Vagina (tissue), 2 donors: Measurements from ENCODE around the gene RNF34. TPM values are rescaled to one million over a fixed set of nuclear protein-coding genes. Genes with fewer than 3 reads are reported as not detected.

Experiments
- DNase-seq, 2 donors: peaks; one replicate each; pipeline ENCODE4 v3.0.0-alpha.2; 2017; ENCODE audit errors: extremely low spot score in 2 of 2
- H3K27ac ChIP-seq: fragments of 200-600 bp; sonication (generic); one replicate; pipeline ENCODE4 v1.5.1; 2019
- H3K27me3 ChIP-seq: fragments of 200-600 bp; sonication (generic); one replicate; pipeline ENCODE4 v1.5.1; 2019
- H3K36me3 ChIP-seq, 2 donors: fragments of 200-600 bp; sonication (generic); one replicate each; pipeline ENCODE4 v1.5.1; 2017 to 2019
- H3K4me1 ChIP-seq: fragments of 200-600 bp; sonication (generic); one replicate; pipeline ENCODE4 v1.5.1; 2019
- H3K4me3 ChIP-seq, 2 donors: fragments of 200-600 bp; sonication (generic); 1 replicate in 1 of 2; 2 replicates in 1 of 2; pipeline ENCODE4 v1.5.1; 2016 to 2019
- H3K9me3 ChIP-seq: fragments of 200-600 bp; sonication (generic); one replicate; pipeline ENCODE4 v1.5.1; 2019
- POLR2A ChIP-seq, 2 donors: fragments of 450-650 bp; IDR thresholded peaks; one replicate each; pipeline ENCODE4 v1.6.1; 2017; ENCODE audit warnings: antibody characterized with exemption in 2 of 2, mild to moderate bottlenecking in 2 of 2, moderate library complexity in 2 of 2
- POLR2AphosphoS5 ChIP-seq, 2 donors: sonication (generic); formaldehyde crosslinking; IDR thresholded peaks; one replicate each; pipeline ENCODE4 v1.9.0; 2017; ENCODE audit warnings: antibody characterized with exemption in 2 of 2, mild to moderate bottlenecking in 2 of 2, low read depth in 1 of 2; ENCODE audit not compliant: insufficient read depth in 1 of 2
- intact Hi-C: fragments of 100-400 bp; cut with DNase I; formaldehyde crosslinking; loops from one replicate; pipeline ENCODE4 v1.15.1; 2023
- total RNA-seq: library from RNA; depleted of rRNA; stranded (reverse); fragments of >200 nt; gene quantifications from one replicate; pipeline ENCODE4 v1.2.3, GENCODE V29; 2016
- TF ChIP-seq, protein P1 (sequence below), 3 experiments: fragments of 450-650 bp in 2 of 3; fragments of 200-600 bp in 1 of 3; sonication (generic) in 1 of 3; IDR thresholded peaks; one replicate each; pipeline ENCODE4 v1.5.1; 2017 to 2019; ENCODE audit warnings: antibody characterized with exemption in 3 of 3, mild to moderate bottlenecking in 2 of 3, moderate library complexity in 2 of 3

Gene RNF34
- total RNA-seq, 1 donor from 2014 or later, result 30.2 TPM

DNA sequence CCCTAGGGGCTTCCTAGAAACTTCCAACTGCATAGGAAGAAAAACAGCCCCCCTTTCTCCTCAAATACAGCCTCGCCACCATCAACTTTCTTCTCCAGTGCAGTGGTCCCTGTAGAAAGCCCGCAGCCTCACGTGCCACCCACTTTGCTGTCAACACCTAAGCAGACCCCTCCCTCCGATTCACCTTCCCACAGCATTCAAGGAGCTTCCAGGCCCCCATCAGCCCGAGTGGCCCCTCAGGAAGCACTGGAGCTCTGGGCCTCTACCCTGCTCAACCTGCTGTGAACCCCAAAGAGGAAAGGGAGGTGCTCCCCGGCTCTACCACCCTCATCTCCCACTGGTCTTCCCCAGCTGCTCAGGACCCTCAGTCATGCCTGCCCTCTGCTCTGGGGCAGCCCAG, 55.0 kb downstream of the RNF34 start:
- Histone ChIP-seq H3K4me3 (no peak overlapping the region), H3K36me3 (no peaks in the 10 kb centered on the region), H3K4me1 (peaks cover 18% of the 10 kb centered on the region), H3K9me3 (no peaks in the 10 kb centered on the region), H3K27me3 (no peaks in the 10 kb centered on the region), H3K27ac (no peak overlapping the region)
- DNase-seq, result no peak
- TF ChIP-seq, protein P1, sequence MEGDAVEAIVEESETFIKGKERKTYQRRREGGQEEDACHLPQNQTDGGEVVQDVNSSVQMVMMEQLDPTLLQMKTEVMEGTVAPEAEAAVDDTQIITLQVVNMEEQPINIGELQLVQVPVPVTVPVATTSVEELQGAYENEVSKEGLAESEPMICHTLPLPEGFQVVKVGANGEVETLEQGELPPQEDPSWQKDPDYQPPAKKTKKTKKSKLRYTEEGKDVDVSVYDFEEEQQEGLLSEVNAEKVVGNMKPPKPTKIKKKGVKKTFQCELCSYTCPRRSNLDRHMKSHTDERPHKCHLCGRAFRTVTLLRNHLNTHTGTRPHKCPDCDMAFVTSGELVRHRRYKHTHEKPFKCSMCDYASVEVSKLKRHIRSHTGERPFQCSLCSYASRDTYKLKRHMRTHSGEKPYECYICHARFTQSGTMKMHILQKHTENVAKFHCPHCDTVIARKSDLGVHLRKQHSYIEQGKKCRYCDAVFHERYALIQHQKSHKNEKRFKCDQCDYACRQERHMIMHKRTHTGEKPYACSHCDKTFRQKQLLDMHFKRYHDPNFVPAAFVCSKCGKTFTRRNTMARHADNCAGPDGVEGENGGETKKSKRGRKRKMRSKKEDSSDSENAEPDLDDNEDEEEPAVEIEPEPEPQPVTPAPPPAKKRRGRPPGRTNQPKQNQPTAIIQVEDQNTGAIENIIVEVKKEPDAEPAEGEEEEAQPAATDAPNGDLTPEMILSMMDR (IDR thresholded peaks at IDR 0.05), result no peak
- TF ChIP-seq POLR2AphosphoS5 (IDR thresholded peaks at IDR 0.05; ENCODE audit: insufficient read depth in 1 of 2, low read depth in 1 of 2) (no peak), POLR2A (IDR thresholded peaks at IDR 0.05) (no peak)
- intact Hi-C loops, result no loop called here

DNA sequence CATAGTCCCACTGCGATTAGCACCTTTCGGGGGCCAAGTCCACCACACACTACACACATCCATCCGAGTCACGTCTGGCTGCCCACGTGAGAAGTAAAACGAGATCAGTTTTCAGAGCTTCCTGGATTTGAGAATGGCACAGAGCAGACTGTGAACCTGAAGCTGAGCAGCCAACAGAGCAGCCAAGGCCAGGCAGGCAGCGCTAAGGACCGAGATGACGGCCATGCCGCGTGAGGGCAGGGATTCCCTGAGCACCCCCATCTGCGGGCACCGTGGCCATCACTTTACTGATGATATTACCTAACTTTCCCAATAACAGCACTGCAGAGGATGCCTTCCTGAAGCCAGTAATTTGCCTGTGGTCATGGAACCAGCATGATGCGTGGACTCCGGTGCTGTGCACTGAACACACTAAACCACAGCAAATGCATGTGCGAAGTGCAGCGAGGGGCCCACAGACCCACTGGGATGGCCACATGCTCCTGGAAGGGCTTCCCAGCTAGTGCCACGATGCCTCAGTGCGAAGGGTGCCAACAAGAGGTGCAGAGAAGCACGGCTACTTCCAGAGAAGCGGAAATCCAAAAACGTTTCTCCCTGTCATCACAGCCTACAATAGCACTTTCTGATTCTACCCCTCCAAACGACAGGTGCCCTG, 56.0 kb downstream of the RNF34 start:
- no peaks in the 10 kb centered on the region for H3K9me3 ChIP-seq
- no peaks in the 10 kb centered on the region for H3K36me3 ChIP-seq
- H3K27me3 ChIP-seq, result no peaks in the 10 kb centered on the region
- H3K4me1 ChIP-seq, result peaks cover 18% of the 10 kb centered on the region
- intact Hi-C loops, result no loop called here
- H3K4me3 ChIP-seq, result no peak overlapping the region
- no peak overlapping the region for H3K27ac ChIP-seq
- DNase-seq, result no peak
- no peak for TF ChIP-seq POLR2AphosphoS5 (IDR thresholded peaks at IDR 0.05; ENCODE audit: insufficient read depth in 1 of 2, low read depth in 1 of 2)
- TF ChIP-seq, protein P1 (IDR thresholded peaks at IDR 0.05), result no peak
- TF ChIP-seq POLR2A (IDR thresholded peaks at IDR 0.05), result no peak

DNA sequence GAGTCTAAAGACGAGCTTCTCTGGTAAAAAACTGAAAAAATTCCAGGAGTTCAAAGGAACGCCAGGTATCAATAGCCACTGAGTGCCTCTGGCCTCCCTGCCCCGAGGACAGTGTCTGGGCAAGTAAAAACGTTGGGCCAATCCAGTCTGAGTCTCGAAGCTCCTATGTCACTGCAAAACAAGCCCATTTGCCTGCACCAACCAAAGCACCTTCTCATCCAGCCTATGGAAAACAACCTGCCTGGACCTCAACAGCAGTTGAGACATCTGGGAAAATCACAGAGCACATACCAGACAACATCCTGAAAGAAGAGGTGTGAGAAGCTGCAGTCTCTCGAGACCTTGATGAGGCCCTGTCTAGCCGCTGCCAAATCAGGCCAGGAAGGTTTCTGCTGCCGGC, 56.6 kb downstream of the RNF34 start:
- Histone ChIP-seq H3K9me3 (no peaks in the 10 kb centered on the region), H3K4me1 (peaks cover 15% of the 10 kb centered on the region), H3K27ac (no peak overlapping the region), H3K4me3 (no peak overlapping the region), H3K36me3 (no peaks in the 10 kb centered on the region), H3K27me3 (no peaks in the 10 kb centered on the region)
- DNase-seq, result no peak
- TF ChIP-seq POLR2AphosphoS5 (IDR thresholded peaks at IDR 0.05; ENCODE audit: insufficient read depth in 1 of 2, low read depth in 1 of 2) (no peak), POLR2A (IDR thresholded peaks at IDR 0.05) (no peak)
- TF ChIP-seq, protein P1 (IDR thresholded peaks at IDR 0.05), result no peak
- intact Hi-C loops, result no loop called here

DNA sequence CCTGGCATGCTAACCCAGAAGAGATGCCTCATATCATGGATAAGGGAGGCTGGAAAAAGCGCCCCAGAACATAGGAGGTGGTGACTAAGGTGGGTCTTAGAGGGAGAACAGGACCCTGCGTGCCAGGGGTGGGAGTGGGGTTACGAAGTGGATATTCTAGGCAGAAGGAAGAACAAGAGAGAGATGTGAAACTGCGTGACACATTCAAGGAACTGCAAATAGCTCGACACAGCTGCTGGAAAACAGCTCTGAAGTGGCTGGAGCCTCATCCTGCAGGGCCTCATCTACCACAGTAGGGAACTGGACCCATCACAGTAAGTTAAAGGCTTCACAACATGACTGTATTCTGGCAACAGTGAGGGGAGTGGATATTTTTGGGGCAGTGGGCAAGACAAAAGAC, 61.1 kb downstream of the RNF34 start:
- intact Hi-C loops, result no loop called here
- H3K27ac ChIP-seq, result no peak overlapping the region
- no peaks in the 10 kb centered on the region for H3K27me3 ChIP-seq

DNA sequence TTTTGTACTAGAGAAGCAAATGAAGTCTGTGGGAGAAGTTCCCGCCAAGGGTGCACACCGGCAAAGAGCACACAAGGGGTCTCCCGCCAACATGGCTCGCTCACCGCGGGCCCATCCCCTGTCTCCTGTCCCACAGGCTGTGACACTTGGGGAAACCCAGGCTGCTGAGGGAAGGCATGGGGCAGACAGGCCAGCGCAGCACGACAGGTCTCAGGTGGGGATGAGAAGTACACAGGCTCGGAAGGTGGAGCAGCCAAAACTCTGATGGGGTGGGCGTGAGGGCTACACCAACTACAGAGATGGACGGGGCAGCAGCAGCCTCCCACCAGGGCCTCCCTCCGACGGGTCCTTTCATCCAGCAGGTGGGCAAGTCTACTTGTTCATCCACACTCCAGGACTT, 64.4 kb downstream of the RNF34 start:
- intact Hi-C loops, result no loop called here
- TF ChIP-seq, protein P1 (IDR thresholded peaks at IDR 0.05), result no peak
- TF ChIP-seq POLR2AphosphoS5 (IDR thresholded peaks at IDR 0.05; ENCODE audit: insufficient read depth in 1 of 2, low read depth in 1 of 2), result no peak
- TF ChIP-seq POLR2A (IDR thresholded peaks at IDR 0.05), result no peak
- no peaks in the 10 kb centered on the region for H3K9me3 ChIP-seq
- H3K27me3 ChIP-seq, result no peaks in the 10 kb centered on the region
- no peak overlapping the region for H3K27ac ChIP-seq
- no peak overlapping the region for H3K4me3 ChIP-seq
- H3K4me1 ChIP-seq, result peaks cover 32% of the 10 kb centered on the region
- DNase-seq, result no peak
- no peaks in the 10 kb centered on the region for H3K36me3 ChIP-seq

More for the DNA sequence above, 61.1 kb downstream of the RNF34 start:
- Histone ChIP-seq H3K9me3 (no peaks in the 10 kb centered on the region), H3K4me1 (peaks cover 19% of the 10 kb centered on the region), H3K36me3 (no peaks in the 10 kb centered on the region), H3K4me3 (no peak overlapping the region)
- TF ChIP-seq POLR2A (IDR thresholded peaks at IDR 0.05) (no peak), POLR2AphosphoS5 (IDR thresholded peaks at IDR 0.05; ENCODE audit: insufficient read depth in 1 of 2, low read depth in 1 of 2) (no peak)
- TF ChIP-seq, protein P1 (IDR thresholded peaks at IDR 0.05), result no peak
- no peak for DNase-seq
